ENCODE data around the gene TRIM23.

TRIM23 gene

DNA sequence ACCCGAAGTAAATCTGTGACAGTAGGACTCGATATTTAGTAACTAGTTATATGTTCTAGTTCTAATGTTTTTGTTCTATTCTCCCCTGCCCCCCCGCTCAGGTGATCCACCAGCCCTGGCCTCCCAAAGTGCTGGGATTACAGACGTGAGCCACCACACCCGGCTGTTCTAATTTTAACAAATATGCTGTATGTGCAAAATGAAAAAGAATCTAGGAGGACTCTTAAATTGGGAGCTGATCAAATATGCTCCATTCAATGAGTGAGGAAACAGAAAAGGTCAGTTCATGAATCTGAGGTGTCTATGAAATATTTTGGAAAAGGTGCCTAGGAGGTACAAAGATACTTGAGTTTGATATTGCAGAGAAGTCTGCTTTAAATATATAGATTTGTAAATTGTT is 78.0 kb downstream of the TRIM23 start:
- Histone ChIP-seq H3K4me2 (ENCODE audit: low read length) (no peak overlapping the region), H3K36me3 (ENCODE audit: control insufficient read depth, insufficient read depth, low read length) (no peaks in the 10 kb centered on the region), H3K4me3 (ENCODE audit: low read depth, low read length) (no peak overlapping the region), H3K9ac (no peak overlapping the region), H2AFZ (no peak overlapping the region), H3K9me3 (ENCODE audit: control insufficient read depth, low read length) (no peaks in the 10 kb centered on the region), H3K27me3 (ENCODE audit: control insufficient read depth, insufficient read depth, low read length) (no peaks in the 10 kb centered on the region), H3K79me2 (no peaks in the 10 kb centered on the region), H3K27ac (no peak overlapping the region), H3K4me1 (no peaks in the 10 kb centered on the region)
- TF ChIP-seq, protein P1, sequence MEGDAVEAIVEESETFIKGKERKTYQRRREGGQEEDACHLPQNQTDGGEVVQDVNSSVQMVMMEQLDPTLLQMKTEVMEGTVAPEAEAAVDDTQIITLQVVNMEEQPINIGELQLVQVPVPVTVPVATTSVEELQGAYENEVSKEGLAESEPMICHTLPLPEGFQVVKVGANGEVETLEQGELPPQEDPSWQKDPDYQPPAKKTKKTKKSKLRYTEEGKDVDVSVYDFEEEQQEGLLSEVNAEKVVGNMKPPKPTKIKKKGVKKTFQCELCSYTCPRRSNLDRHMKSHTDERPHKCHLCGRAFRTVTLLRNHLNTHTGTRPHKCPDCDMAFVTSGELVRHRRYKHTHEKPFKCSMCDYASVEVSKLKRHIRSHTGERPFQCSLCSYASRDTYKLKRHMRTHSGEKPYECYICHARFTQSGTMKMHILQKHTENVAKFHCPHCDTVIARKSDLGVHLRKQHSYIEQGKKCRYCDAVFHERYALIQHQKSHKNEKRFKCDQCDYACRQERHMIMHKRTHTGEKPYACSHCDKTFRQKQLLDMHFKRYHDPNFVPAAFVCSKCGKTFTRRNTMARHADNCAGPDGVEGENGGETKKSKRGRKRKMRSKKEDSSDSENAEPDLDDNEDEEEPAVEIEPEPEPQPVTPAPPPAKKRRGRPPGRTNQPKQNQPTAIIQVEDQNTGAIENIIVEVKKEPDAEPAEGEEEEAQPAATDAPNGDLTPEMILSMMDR (IDR thresholded peaks at IDR 0.05) = no peak

- Histone ChIP-seq H2AFZ (no peak overlapping the region), H3K4me1 (no peaks in the 10 kb centered on the region), H3K9ac (no peak overlapping the region), H3K4me3 (ENCODE audit: low read depth, low read length) (no peak overlapping the region), H3K9me3 (ENCODE audit: control insufficient read depth, low read length) (no peaks in the 10 kb centered on the region), H3K27ac (no peak overlapping the region), H3K79me2 (no peaks in the 10 kb centered on the region), H3K36me3 (ENCODE audit: control insufficient read depth, insufficient read depth, low read length) (no peaks in the 10 kb centered on the region), H3K27me3 (ENCODE audit: control insufficient read depth, insufficient read depth, low read length) (no peaks in the 10 kb centered on the region), H3K4me2 (ENCODE audit: low read length) (no peak overlapping the region)
- TF ChIP-seq, protein P1 (IDR thresholded peaks at IDR 0.05) = no peak
These were observed 79.7 kb downstream of the TRIM23 start for GRCh38 chr5:65544473-65544872.

DNA sequence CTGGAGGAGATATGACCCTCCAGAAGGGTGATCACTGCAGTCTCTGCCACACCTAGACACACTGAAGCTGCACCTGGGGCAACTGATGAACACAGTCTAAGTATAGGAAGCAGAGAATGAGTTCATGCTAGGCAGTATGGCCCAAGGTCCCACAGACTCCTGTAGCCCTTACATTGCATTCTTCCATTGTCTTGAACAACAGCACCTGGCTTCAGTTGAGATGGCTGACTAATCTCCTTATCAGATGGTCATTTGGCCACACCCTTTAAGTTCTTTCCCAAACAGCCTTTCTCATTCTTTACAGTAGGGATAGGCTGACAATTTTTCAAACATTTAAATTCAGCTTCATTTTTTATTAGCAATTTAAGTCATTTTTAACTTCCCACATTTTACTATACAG is 84.3 kb downstream of the TRIM23 start:
- Histone ChIP-seq H3K79me2 (no peaks in the 10 kb centered on the region), H3K27me3 (ENCODE audit: control insufficient read depth, insufficient read depth, low read length) (no peaks in the 10 kb centered on the region), H3K4me3 (ENCODE audit: low read depth, low read length) (no peak overlapping the region), H3K4me2 (ENCODE audit: low read length) (no peak overlapping the region), H3K9ac (no peak overlapping the region), H3K9me3 (ENCODE audit: control insufficient read depth, low read length) (no peaks in the 10 kb centered on the region), H3K4me1 (no peaks in the 10 kb centered on the region), H3K27ac (no peak overlapping the region), H2AFZ (no peak overlapping the region), H3K36me3 (ENCODE audit: control insufficient read depth, insufficient read depth, low read length) (no peaks in the 10 kb centered on the region)
- TF ChIP-seq, protein P1 (IDR thresholded peaks at IDR 0.05) = no peak
